ENCODE data around the gene TMEM258. TPM values are rescaled to one million over a fixed set of nuclear protein-coding genes. Genes with fewer than 3 reads are reported as not detected.

The TMEM258 gene
- total RNA-seq, 1 experiment from 2014 or later: 142 TPM

DNA sequence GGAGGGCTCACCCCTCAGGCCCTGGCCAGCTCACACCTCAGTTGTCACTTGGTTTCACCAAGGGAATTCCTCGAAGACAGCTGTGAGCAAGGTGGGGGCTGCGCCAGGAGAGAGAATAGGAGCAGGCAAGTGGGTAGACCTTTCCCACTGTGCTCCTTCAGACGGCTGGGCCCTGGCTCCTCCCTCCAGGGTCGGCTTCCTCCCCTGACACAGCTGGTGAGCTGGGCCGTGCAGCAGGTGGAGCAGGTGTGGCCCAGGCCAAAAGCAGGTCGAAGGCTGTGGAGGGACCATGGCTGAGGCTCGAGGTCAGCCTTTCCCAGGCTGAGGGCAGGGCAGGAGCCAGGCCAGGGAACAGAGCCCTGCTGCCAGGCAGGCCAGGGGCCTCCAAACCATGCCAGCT is 52.4 kb downstream of the TMEM258 start:
- in situ Hi-C loops (cut with HindIII; ENCODE audit: low pct_unique_long_range_greater_than_20kb, low sequenced_read_pairs): no loop called here
- DNase-seq (ENCODE audit: low read depth, low spot score): no peak

DNA sequence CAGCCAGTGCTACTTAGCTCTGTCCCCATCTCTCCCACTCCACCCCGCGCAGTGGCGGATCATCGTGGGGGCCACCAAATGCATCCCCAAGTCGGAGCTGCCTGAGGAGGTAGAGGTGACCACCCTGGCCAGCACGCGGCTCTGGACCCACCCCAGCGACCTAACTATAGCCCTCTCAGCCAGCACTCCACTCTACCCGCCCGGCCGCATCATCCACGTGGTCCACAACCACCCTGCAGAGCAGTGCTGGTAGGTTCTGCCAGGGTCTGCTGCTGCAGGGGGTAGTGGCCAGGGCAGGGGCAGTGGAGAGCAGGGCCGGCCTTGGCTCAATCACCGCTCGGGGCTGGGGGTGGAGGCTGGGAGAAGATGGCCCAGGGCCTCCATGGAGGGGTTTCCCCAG is 53.0 kb downstream of the TMEM258 start:
- no peak for DNase-seq (ENCODE audit: low read depth, low spot score)
- in situ Hi-C loops (cut with HindIII; ENCODE audit: low pct_unique_long_range_greater_than_20kb, low sequenced_read_pairs): no loop called here

Other genes with a start within 250 kb of the TMEM258 start
- 0.69 and 2.6 TPM in 2 replicates for gene SYT7, start 211.5 kb downstream of the TMEM258 start, total RNA-seq (2014; rRNA removed; shearing (Covaris generic))
- gene DAGLA, start 112.2 kb downstream of the TMEM258 start, total RNA-seq (2014; rRNA removed; shearing (Covaris generic)): 0.98 and 1.1 TPM in 2 replicates
- gene MYRF, start 40.0 kb downstream of the TMEM258 start, total RNA-seq (2014; rRNA removed; shearing (Covaris generic)): 1.7 and 2.2 TPM in 2 replicates
- 65.4 and 65.8 TPM in 2 replicates for gene FEN1, start 312 bp upstream of the TMEM258 start, total RNA-seq (2014; rRNA removed; shearing (Covaris generic))
- gene FADS1, start 24.4 kb upstream of the TMEM258 start, total RNA-seq (2014; rRNA removed; shearing (Covaris generic)): 39.4 and 45.9 TPM in 2 replicates
- 0.45 and 0.56 TPM in 2 replicates for gene FADS2, start 35.7 kb upstream of the TMEM258 start, total RNA-seq (2014; rRNA removed; shearing (Covaris generic))
- 26.6 and 28.6 TPM in 2 replicates for gene FADS3, start 98.9 kb upstream of the TMEM258 start, total RNA-seq (2014; rRNA removed; shearing (Covaris generic))
- 6.1 and 6.8 TPM in 2 replicates for gene RAB3IL1, start 125.0 kb upstream of the TMEM258 start, total RNA-seq (2014; rRNA removed; shearing (Covaris generic))
- gene BEST1, start 157.8 kb upstream of the TMEM258 start, total RNA-seq (2014; rRNA removed; shearing (Covaris generic)): 47.8 and 50.6 TPM in 2 replicates
- 1,001 and 1,103 TPM in 2 replicates for gene FTH1, start 175.0 kb upstream of the TMEM258 start, total RNA-seq (2014; rRNA removed; shearing (Covaris generic))